GM12878 (cell line): ENCODE results near the gene ARFIP1. TPM values are rescaled to one million over a fixed set of nuclear protein-coding genes. Genes with fewer than 3 reads are reported as not detected.

Experiments
- ATAC-seq: fragments of 200-7000 bp; cut with Tn5 transposase; 3 replicates; pipeline ENCODE4 v1.9.1; 2020; ENCODE audit warnings: mild to moderate bottlenecking, moderate library complexity
- BruUV-seq: library from RNA; stranded (reverse); fragments of 400-500 nt; replicated peaks from 2 replicates; lab custom pipeline; 2021; lab: Mats Ljungman, UMichigan
- CTCF ChIA-PET: fragments of 300-600 bp; sonication (Branson Sonifier 250); formaldehyde crosslinking; extraction: SDS; loops from one replicate; lab custom pipeline; 2021; ENCODE audit warnings: inconsistent platforms; lab: Yijun Ruan, JAX
- POLR2A ChIA-PET: fragments of 350-600 bp; formaldehyde crosslinking; extraction: SDS; loops from one replicate; lab custom pipeline; 2021; ENCODE audit warnings: inconsistent platforms; lab: Charles Lee
- RAD21 ChIA-PET: fragments of 300-600 bp; sonication (Branson Sonifier 250); formaldehyde crosslinking; loops from one replicate; lab custom pipeline; 2023; ENCODE audit warnings: antibody characterized with exemption; ENCODE audit not compliant: unreplicated experiment; lab: Charles Lee
- SMC1A ChIA-PET: fragments of 300-600 bp; sonication (Branson Sonifier 250); formaldehyde crosslinking; loops from one replicate; lab custom pipeline; 2023; ENCODE audit not compliant: unreplicated experiment, uncharacterized antibody; lab: Charles Lee
- DNase-seq: peaks from one replicate; pipeline ENCODE4 v3.0.0-alpha.2; 2011; ENCODE audit warnings: low read depth, low spot score
- FAIRE-seq: peaks from 3 replicates; lab custom pipeline; 2011; peaks lifted over from hg19 to GRCh38; lab: Jason Lieb, UNC
- H2AFZ ChIP-seq: 2 replicates; pipeline ENCODE4 v1.6.0; 2011; ENCODE audit warnings: low read depth, low read length, control low read depth; ENCODE audit not compliant: control insufficient read depth
- H3K27ac ChIP-seq: 2 replicates; pipeline ENCODE4 v1.5.1; 2011; ENCODE audit warnings: control low read depth; ENCODE audit not compliant: control insufficient read depth, insufficient read depth
- H3K27me3 ChIP-seq, 2 experiments: replicated peaks in 1 of 2; 2 replicates each; pipeline versions ENCODE4 v1.6.0 to v1.6.1; 2011; ENCODE audit warnings: low read length in 1 of 2; ENCODE audit not compliant: control insufficient read depth in 2 of 2, insufficient read depth in 2 of 2
- H3K36me3 ChIP-seq, 2 experiments: 2 replicates each; pipeline ENCODE4 v1.5.1; 2011; ENCODE audit warnings: low read length in 1 of 2; ENCODE audit not compliant: control insufficient read depth in 2 of 2, insufficient read depth in 2 of 2
- H3K4me1 ChIP-seq: 2 replicates; pipeline ENCODE4 v1.6.1; 2011; ENCODE audit warnings: mild to moderate bottlenecking, low read length, moderate library complexity, mixed read lengths; ENCODE audit not compliant: control insufficient read depth, insufficient read depth
- H3K4me2 ChIP-seq: 2 replicates; pipeline ENCODE4 v1.6.0; 2011; ENCODE audit warnings: control low read depth; ENCODE audit not compliant: control insufficient read depth, insufficient read depth
- H3K4me3 ChIP-seq: fragments of 200-600 bp; sonication (generic); 2 replicates; pipeline ENCODE4 v1.5.1; 2016
- H3K79me2 ChIP-seq: 2 replicates; pipeline ENCODE4 v1.6.0; 2011; ENCODE audit warnings: low read length; ENCODE audit not compliant: control insufficient read depth, insufficient read depth
- H3K9ac ChIP-seq: 2 replicates; pipeline ENCODE4 v1.8.0; 2011; ENCODE audit warnings: low read length, control low read depth, mixed read lengths; ENCODE audit not compliant: control insufficient read depth, insufficient read depth
- H3K9me3 ChIP-seq: replicated peaks from 3 replicates; pipeline ENCODE4 v1.5.1; 2011; ENCODE audit warnings: mild to moderate bottlenecking, low read length; ENCODE audit not compliant: control insufficient read depth, insufficient read depth
- H4K20me1 ChIP-seq: 2 replicates; pipeline ENCODE4 v1.6.0; 2011; ENCODE audit not compliant: control insufficient read depth, insufficient read depth
- ATF7 ChIP-seq: fragments of 450-650 bp; IDR thresholded peaks from 2 replicates; pipeline ENCODE4 v1.6.1; 2016; ENCODE audit warnings: low read depth, mild to moderate bottlenecking
- CBFB ChIP-seq: IDR thresholded peaks from 2 replicates; pipeline ENCODE4 v1.6.1; 2016; ENCODE audit warnings: antibody characterized with exemption, low read depth
- HDAC6 ChIP-seq: fragments of 200-600 bp; sonication (generic); IDR thresholded peaks from one replicate; pipeline ENCODE4 v1.8.0; 2017; ENCODE audit warnings: antibody characterized with exemption; ENCODE audit not compliant: unreplicated experiment
- SREBF2 ChIP-seq: IDR thresholded peaks from 2 replicates; pipeline ENCODE4 v1.6.1; 2012; ENCODE audit warnings: mild to moderate bottlenecking, low read length
- SUZ12 ChIP-seq: fragments of 200-600 bp; sonication (generic); IDR thresholded peaks from one replicate; pipeline ENCODE4 v1.6.1; 2018; ENCODE audit warnings: antibody characterized with exemption, mild to moderate bottlenecking; ENCODE audit not compliant: unreplicated experiment
- TCF7 ChIP-seq: IDR thresholded peaks from 2 replicates; pipeline ENCODE4 v1.6.1; 2014; ENCODE audit warnings: antibody characterized with exemption, borderline replicate concordance
- WRNIP1 ChIP-seq: IDR thresholded peaks from 2 replicates; pipeline ENCODE4 v1.6.1; 2011; ENCODE audit warnings: low read depth, low read length, improper control_type of control experiment, borderline replicate concordance
- WGBS: methylation state at CpG from one replicate; pipeline ENCODE4 v1.1.6; 2016; ENCODE audit warnings: low lambda C conversion rate; ENCODE audit not compliant: insufficient replicate concordance, insufficient coverage; ENCODE audit errors: missing lambda C conversion rate; 5-methylcytosine and 5-hydroxymethylcytosine counted together
- in situ Hi-C: fragments of 300-500 bp; cut with MboI; formaldehyde crosslinking; loops from 9 replicates; pipeline ENCODE4 v1.14.3; 2018; ENCODE audit warnings: mixed read lengths
- intact Hi-C: fragments of 100-400 bp; cut with micrococcal nuclease; formaldehyde crosslinking; loops from one replicate; pipeline ENCODE4 v1.14.2; 2022; ENCODE audit not compliant: unreplicated experiment
- polyA plus RNA-seq, 11 experiments: library from polyadenylated mRNA; depleted of rRNA in 4 of 11; unstranded in 6 of 11; stranded (reverse) in 5 of 11; fragments of >200 nt; fragmentation: Nextera tagmentation in 4 of 11; fragmentation: Illumina TruSeq in 1 of 11; extraction: Ambion mirVana in 4 of 11; extraction: Trizol in 1 of 11; gene quantifications; 1 replicate in 1 of 11; 2 replicates in 10 of 11; pipeline versions ENCODE4 v1.2.1 to v1.2.3, GENCODE V29; 2011 to 2016; ENCODE audit warnings: inconsistent platforms in 2 of 11, missing spikeins in 2 of 11, low read depth in 1 of 11
- total RNA-seq, 4 experiments: library from RNA; depleted of rRNA in 3 of 4; stranded (reverse); fragments of >200 nt in 3 of 4; fragmentation: Illumina TruSeq in 1 of 4; extraction: Trizol in 1 of 4; gene quantifications; 2 replicates each; pipeline versions ENCODE4 v1.2.1 to v1.2.3, GENCODE V29; 2013 to 2021
- TF ChIP-seq, protein P1 (sequence below): IDR thresholded peaks from 2 replicates; pipeline ENCODE4 v1.6.1; 2011; ENCODE audit warnings: borderline replicate concordance, low read depth, mild to moderate bottlenecking, moderate library complexity, low read length; ENCODE audit not compliant: insufficient read depth, poor library complexity, severe bottlenecking

Gene ARFIP1
- total and polyA plus RNA-seq, 10 of the 15 experiments (the other 5 are each of a cell fraction or from before 2014, with no cell fraction given): 9.5 to 21.7 (median 15.4) TPM

DNA sequence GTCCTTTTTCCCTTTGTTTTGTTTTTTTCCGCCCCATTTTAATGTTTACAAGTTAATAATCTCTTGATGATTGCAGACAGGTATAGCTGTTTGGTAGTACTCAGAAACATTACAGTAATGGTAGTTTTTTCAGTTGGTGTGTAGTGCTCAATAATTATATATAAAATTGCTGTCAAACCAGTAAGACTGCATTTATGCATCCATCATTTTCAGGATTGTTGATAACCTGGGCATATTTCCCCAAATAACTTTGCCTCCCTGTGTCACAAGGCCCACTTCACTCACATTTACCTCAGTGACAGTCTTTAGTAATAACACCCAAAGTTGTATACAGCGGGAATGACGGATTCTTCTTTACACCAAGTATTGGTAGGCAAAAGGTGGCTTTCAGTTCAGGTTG is 16.1 kb downstream of the ARFIP1 start:
- WGBS: 86% methylated on average over 3 of the region's 3 CpGs
- no peak for TF ChIP-seq SREBF2
- ATAC-seq: no peak

DNA sequence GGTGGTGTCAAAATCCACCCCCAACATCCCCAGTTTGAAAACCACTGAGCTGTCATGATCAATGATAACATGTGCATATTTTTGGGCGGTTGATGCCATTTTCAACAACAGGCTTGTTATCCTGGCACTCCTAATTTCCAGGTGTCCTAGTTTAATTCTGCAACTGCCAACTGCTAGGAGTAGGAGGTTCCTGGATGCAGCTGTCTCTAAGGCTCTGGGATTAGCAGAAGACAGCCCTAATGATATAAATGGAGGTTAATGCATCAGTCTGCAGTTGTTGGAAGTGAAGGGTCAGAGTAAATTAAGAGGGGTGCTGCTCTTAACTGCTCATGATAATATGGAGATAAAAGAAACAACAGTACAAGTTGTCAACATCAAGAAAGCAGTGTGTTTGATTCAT is 23.8 kb downstream of the ARFIP1 start:
- ATAC-seq: no peak

More for the DNA sequence above, 16.1 kb downstream of the ARFIP1 start:
- no peaks in the 10 kb centered on the region for H4K20me1 ChIP-seq
- no peaks in the 10 kb centered on the region for H3K36me3 ChIP-seq
- H2AFZ ChIP-seq: no peak overlapping the region
- no peak overlapping the region for H3K4me2 ChIP-seq
- H3K79me2 ChIP-seq: peaks cover 2% of the 10 kb centered on the region
- no TSS peak for BruUV-seq
- SMC1A ChIA-PET: interaction anchor here (1.0 kb wide), 1 partner anchor 10 kb away, joined by 4 read pairs; no protein-coding TSS in a partner anchor
- H3K9me3 ChIP-seq: no peaks in the 10 kb centered on the region
- H3K27ac ChIP-seq: no peak overlapping the region
- no peaks in the 10 kb centered on the region for H3K27me3 ChIP-seq
- no peaks in the 10 kb centered on the region for H3K4me1 ChIP-seq
- DNase-seq (no peak), FAIRE-seq (peak; percentile 59)
- CTCF ChIA-PET: no interaction called here
- POLR2A ChIA-PET: no interaction called here
- H3K4me3 ChIP-seq: no peak overlapping the region
- intact Hi-C loops: no loop called here
- in situ Hi-C loops: loop anchor here (25.0 kb wide), 1 partner anchor 1684 kb away; no protein-coding TSS in a partner anchor
- no peak overlapping the region for H3K9ac ChIP-seq
- RAD21 ChIA-PET: no interaction called here

More for the DNA sequence above, 23.8 kb downstream of the ARFIP1 start:
- no peaks in the 10 kb centered on the region for H4K20me1 ChIP-seq
- FAIRE-seq: no peak
- no peaks in the 10 kb centered on the region for H3K9me3 ChIP-seq
- intact Hi-C loops: no loop called here
- 100% methylated on average over 1 of the region's 1 CpG for WGBS
- TF ChIP-seq TCF7 (no peak), CBFB (no peak), SUZ12 (no peak), HDAC6 (no peak), ATF7 (no peak), WRNIP1 (no peak)
- TF ChIP-seq, protein P1, sequence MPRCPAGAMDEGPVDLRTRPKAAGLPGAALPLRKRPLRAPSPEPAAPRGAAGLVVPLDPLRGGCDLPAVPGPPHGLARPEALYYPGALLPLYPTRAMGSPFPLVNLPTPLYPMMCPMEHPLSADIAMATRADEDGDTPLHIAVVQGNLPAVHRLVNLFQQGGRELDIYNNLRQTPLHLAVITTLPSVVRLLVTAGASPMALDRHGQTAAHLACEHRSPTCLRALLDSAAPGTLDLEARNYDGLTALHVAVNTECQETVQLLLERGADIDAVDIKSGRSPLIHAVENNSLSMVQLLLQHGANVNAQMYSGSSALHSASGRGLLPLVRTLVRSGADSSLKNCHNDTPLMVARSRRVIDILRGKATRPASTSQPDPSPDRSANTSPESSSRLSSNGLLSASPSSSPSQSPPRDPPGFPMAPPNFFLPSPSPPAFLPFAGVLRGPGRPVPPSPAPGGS: no peak
- TF ChIP-seq, all 136 proteins: peak for 0
- H3K9ac ChIP-seq: no peak overlapping the region
- ChIA-PET SMC1A (interaction anchor here (1.1 to 3.1 kb wide), 2 partner anchors 12 to 25 kb away, joined by 3 to 11 read pairs; no protein-coding TSS in a partner anchor), RAD21 (no interaction called here), CTCF (no interaction called here), POLR2A (no interaction called here)
- DNase-seq: no peak
- no peak overlapping the region for H3K27ac ChIP-seq
- no peak overlapping the region for H3K4me3 ChIP-seq
- H3K4me1 ChIP-seq: no peaks in the 10 kb centered on the region
- no peak overlapping the region for H3K4me2 ChIP-seq
- in situ Hi-C loops: no loop called here
- H3K36me3 ChIP-seq: no peaks in the 10 kb centered on the region
- no TSS peak for BruUV-seq
- H2AFZ ChIP-seq: no peak overlapping the region
- no peaks in the 10 kb centered on the region; the same call in 1 of the 2 replicates for H3K79me2 ChIP-seq
- no peaks in the 10 kb centered on the region for H3K27me3 ChIP-seq
